Aorta (tissue), 5 donors: Measurements from ENCODE around the gene NPY5R. TPM values are rescaled to one million over a fixed set of nuclear protein-coding genes. Genes with fewer than 3 reads are reported as not detected.

Experiments
- ATAC-seq: fragments of 200-7000 bp; cut with Tn5 transposase; one replicate; pipeline ENCODE4 v1.9.1; 2022; ENCODE audit warnings: moderate library complexity; ENCODE audit not compliant: low FRiP score
- DNase-seq, 2 donors: peaks; one replicate each; pipeline ENCODE4 v3.0.0-alpha.2; 2020
- H3K27ac ChIP-seq, 2 donors: one replicate each; pipeline ENCODE4 v1.5.1; 2013; ENCODE audit warnings: low read length in 2 of 2, mild to moderate bottlenecking in 2 of 2, moderate library complexity in 2 of 2, control low read depth in 1 of 2, inconsistent platforms in 1 of 2, low read depth in 1 of 2
- H3K27me3 ChIP-seq, 2 donors: one replicate each; pipeline ENCODE4 v1.6.1; 2013; ENCODE audit warnings: control low read depth in 1 of 2, low read length in 1 of 2, mild to moderate bottlenecking in 1 of 2, moderate library complexity in 1 of 2; ENCODE audit not compliant: insufficient read depth in 2 of 2, control insufficient read depth in 1 of 2
- H3K36me3 ChIP-seq, 2 donors: one replicate each; pipeline ENCODE4 v1.6.1; 2013; ENCODE audit warnings: control low read depth in 1 of 2, low read length in 1 of 2, mild to moderate bottlenecking in 1 of 2; ENCODE audit not compliant: insufficient read depth in 2 of 2, control insufficient read depth in 1 of 2
- H3K4me1 ChIP-seq, 2 donors: one replicate each; pipeline ENCODE4 v1.6.1; 2013; ENCODE audit warnings: low read length in 2 of 2, control low read depth in 1 of 2, mild to moderate bottlenecking in 1 of 2, moderate library complexity in 1 of 2; ENCODE audit not compliant: insufficient read depth in 2 of 2, control insufficient read depth in 1 of 2
- H3K4me3 ChIP-seq, 2 donors: one replicate each; pipeline ENCODE4 v1.5.1; 2013; ENCODE audit warnings: low read length in 2 of 2, control low read depth in 1 of 2, mild to moderate bottlenecking in 1 of 2
- H3K9me3 ChIP-seq: one replicate; pipeline ENCODE4 v1.6.1; 2013; ENCODE audit warnings: mild to moderate bottlenecking, low read length; ENCODE audit not compliant: control insufficient read depth
- WGBS, 2 donors: extraction: QIAGEN DNeasy Blood & Tissue Kit; methylation state at CpG; one replicate each; pipeline ENCODE4 v1.1.7; 2013; 5-methylcytosine and 5-hydroxymethylcytosine counted together
- intact Hi-C, 2 donors: fragments of 100-400 bp; cut with DNase I; formaldehyde crosslinking; loops; one replicate each; pipeline versions ENCODE4 v1.14.2 to v1.15.0; 2022
- polyA plus RNA-seq, 2 donors: library from polyadenylated mRNA; stranded (reverse); fragments of 200-250 nt; gene quantifications; one replicate each; pipeline ENCODE4 v1.2.3, GENCODE V29; 2013
- total RNA-seq, 2 donors: library from RNA; stranded (reverse); fragmentation: NEBNext Ultra II Directional; extraction: Animal tissue kit (Norgen Biotek cat#: 25700); gene quantifications; one replicate each; pipeline ENCODE4 v1.2.1, GENCODE V29; 2021
- donor health status: healthy with polysubstance abuse.
- donor health status: Bipolar disorder and iron deficiency.
- donor health status: DM: no; HTN: no; CAD: no.
- donor health status: DM: no; HTN: no; CAD: no.
- donor health status: DM: yes; HTN: yes; CAD: no.

Gene NPY5R
- total and polyA plus RNA-seq, 4 donors, result 2.0 to 15.5 (median 3.1) TPM

DNA sequence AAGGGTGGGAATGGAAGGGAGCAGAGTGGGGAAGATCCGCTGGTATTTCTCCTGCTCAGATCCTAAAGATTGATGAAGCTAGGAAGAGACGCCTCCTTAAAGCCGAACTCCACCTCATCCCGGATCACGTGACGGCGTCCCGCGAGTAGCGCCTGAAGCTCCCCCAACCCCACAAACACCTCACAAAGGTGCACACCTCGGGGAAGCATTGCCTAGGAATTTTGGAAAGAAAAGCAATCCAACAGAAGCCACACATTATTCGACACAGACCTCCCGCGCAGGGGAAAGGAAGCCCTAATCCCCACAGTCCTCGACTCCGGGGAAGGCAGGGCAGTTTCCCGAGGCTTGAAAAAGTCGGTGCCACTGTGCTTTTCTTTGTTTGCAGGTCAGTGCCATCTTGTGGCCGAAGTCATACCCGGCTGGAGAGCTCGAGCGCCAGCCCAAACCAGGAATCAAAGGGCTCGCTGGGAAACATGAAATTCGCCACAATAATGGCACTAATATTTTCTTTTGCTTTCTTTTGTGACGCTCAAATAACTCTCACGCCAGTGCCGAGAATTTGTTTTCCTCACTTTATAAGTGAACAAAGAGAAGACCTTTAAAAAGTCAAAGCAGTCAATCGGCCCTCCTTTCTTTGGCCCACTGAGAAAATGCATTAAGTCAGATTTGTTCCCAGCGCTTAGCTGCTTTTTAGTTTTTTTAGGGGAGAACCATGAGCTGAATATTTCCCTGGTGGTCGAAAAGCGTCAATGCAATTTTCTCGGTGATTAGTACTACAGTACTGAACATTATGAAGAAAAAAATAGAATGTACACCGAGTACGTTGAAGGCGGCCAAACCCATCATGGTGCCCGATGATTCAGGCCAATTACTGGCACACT lies 10.9 kb upstream of the NPY5R start, which contains the start of gene NPY1R:
Gene NPY1R (minus strand): TSS at position 71 of the 881 bp plus-strand sequence. CDS start 6,042 bp downstream, outside the sequence.
- Histone ChIP-seq H3K9me3 (no peaks in the 10 kb centered on the region), H3K4me3 (peak within 1 kb of the TSS; percentile 21 to 97), H3K36me3 (no peaks in the 10 kb centered on the region), H3K4me1 (peaks cover 0 to 2% of the 10 kb centered on the region in 2 donors), H3K27me3 (no peaks in the 10 kb centered on the region), H3K27ac (peak within 1 kb of the TSS; percentile 52 to 80)
- peak; percentile 80 to 89 for DNase-seq
- peak; percentile 94 for ATAC-seq
- intact Hi-C loops, result loop anchor here (5.0 to 10.0 kb wide), 7 partner anchors 162 to 835 kb away; partner anchors contain the start of genes NAF1 (in 1 of the 2) and TMA16 (in 1 of the 2)
- 1% methylated on average over 36 of the region's 36 CpGs for WGBS, 2 donors

DNA sequence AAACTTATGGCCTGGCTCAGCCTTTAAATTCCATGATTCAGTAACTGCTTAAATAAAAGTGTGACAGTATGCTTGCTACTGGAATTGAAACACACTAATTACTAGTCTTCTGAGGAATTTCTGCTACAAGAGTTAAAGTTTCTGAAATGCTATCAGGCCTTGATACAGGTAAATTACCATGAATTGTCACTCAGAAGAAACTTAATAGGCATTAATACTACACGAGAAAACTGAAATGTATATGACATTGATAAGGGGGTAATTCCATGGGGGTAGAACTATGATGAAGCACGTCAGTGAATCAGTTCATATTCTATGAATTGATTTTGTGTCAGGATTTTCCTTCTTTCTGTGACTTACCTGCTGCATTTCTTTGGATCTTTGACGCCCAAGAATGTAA lies 8.3 kb upstream of the NPY5R start:
- intact Hi-C loops, result loop anchor here (10.0 kb wide), 3 partner anchors 159 to 691 kb away; partner anchors contain the start of genes NAF1 (in 1 of the 2) and TMA16 (in 1 of the 2)
- Histone ChIP-seq H3K4me3 (no peak overlapping the region), H3K4me1 (no peaks in the 10 kb centered on the region), H3K9me3 (no peaks in the 10 kb centered on the region), H3K36me3 (no peaks in the 10 kb centered on the region), H3K27me3 (no peaks in the 10 kb centered on the region), H3K27ac (no peak overlapping the region)
- 94 to 98% methylated on average over 3 of the region's 3 CpGs for WGBS, 2 donors
- no peak for DNase-seq
- no peak for ATAC-seq

DNA sequence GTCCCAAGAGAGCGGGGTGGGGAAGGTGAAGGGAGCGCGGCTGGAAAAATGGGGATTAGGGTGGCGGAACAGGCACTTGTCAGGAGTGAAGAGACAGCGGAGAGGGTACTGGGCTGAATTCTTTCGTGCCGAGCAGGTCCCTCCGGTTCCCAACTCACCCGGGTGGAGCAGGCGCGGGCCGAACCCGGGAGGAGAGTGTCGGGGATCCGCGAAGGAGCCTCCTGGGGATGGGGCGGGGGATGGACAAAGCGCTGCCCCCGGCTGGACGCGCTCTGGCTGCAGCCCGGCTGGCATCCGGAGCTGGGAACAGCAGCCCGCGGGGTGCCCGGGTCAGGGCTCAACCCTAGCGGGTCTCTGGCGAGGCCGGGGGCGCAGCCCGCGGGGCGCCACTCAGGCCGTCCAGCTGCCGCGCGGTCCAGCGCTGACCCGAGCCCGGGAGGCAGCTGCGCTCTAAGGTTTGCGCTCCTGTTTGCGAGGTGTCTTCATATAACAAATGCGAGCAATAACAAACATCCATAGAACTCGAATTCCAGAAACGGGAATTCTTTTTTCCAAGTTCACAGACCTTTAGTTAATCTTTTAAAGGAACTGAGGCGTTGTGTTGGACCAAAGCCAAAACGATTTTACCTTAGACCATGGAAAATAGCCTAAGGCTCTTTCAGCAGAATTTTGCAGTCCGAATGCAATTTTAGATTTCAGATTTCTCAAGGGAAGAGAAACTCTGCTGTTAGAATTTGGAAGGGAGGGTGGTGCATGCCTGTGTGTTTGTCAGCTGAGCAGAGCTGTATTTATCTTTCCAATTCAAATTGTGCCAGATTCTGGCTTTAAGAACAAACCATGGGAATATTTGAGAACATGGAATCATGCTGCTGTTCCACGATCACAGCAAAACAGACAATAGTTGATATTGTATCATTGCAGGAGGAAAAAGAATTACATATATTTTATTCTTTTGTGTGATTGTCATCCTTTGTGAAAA lies 744 bp downstream of the NPY5R start:
- intact Hi-C loops, result loop anchor here in 1 of 2 donors (10.0 kb wide), 1 partner anchor 200 kb away; no protein-coding TSS in a partner anchor
- Histone ChIP-seq H3K36me3 (no peaks in the 10 kb centered on the region), H3K4me3 (peak overlapping the region; percentile 77 to 85), H3K4me1 (no peaks in the 10 kb centered on the region), H3K27ac (peak overlapping the region; percentile 49 to 52), H3K9me3 (no peaks in the 10 kb centered on the region), H3K27me3 (no peaks in the 10 kb centered on the region)
- WGBS, 2 donors, result 0 to 1% methylated on average over 50 of the region's 50 CpGs
- ATAC-seq (peak; percentile 83), DNase-seq (peak; percentile 55 to 82)

DNA sequence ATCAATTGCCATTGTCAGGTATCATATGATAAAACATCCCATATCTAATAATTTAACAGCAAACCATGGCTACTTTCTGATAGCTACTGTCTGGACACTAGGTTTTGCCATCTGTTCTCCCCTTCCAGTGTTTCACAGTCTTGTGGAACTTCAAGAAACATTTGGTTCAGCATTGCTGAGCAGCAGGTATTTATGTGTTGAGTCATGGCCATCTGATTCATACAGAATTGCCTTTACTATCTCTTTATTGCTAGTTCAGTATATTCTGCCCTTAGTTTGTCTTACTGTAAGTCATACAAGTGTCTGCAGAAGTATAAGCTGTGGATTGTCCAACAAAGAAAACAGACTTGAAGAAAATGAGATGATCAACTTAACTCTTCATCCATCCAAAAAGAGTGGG lies 7.0 kb downstream of the NPY5R start:
- intact Hi-C loops, result no loop called here
- Histone ChIP-seq H3K9me3 (no peaks in the 10 kb centered on the region), H3K4me1 (no peaks in the 10 kb centered on the region), H3K36me3 (no peaks in the 10 kb centered on the region), H3K4me3 (no peak overlapping the region), H3K27me3 (no peaks in the 10 kb centered on the region), H3K27ac (no peak overlapping the region)
- DNase-seq (no peak), ATAC-seq (no peak)

DNA sequence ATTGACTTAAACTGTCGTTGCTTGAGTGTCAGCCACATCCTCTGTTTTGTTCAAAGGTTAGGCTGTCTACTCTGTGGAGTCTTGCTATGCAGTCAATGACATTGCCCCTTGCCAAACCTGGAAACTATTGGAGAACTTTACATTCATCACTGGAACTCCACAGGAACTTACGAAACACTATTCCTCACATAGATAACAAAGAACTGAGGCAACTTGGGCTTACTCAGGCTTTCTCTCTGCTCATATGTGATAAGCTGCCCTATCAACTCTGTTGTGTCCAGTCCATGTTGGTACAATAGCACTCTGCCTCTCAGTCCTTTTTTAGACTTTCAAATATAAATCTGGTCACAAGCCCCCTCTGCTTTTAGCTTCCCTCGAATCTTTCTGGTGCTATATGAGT lies 9.4 kb downstream of the NPY5R start:
- peaks cover 0 to 1% of the 10 kb centered on the region in 2 donors for H3K27me3 ChIP-seq
- no peak overlapping the region for H3K27ac ChIP-seq
- no peaks in the 10 kb centered on the region for H3K4me1 ChIP-seq
- DNase-seq (no peak), ATAC-seq (no peak)
- H3K9me3 ChIP-seq, result no peaks in the 10 kb centered on the region
- no peaks in the 10 kb centered on the region for H3K36me3 ChIP-seq
- intact Hi-C loops, result no loop called here
- 79 to 81% methylated on average over 3 of the region's 3 CpGs for WGBS, 2 donors
- no peak overlapping the region for H3K4me3 ChIP-seq

DNA sequence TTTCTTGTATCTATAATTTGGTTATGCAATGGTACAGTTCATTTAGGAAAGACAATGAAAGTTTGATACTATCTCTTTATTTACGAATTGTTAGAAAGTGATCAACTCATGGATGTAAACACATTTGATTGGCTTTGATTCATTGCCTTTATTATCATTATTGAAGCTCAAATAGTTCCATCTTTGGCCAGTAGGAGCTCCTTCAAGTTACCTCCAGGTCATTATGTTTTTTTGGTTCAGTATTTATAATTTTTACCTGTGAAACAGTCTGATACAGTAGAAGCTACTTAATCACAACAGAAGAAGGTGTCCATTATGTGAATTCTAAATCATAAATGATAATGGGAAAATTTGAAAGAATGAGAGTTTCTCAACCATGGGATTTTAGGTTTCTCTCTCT lies 12.4 kb downstream of the NPY5R start:
- Histone ChIP-seq H3K4me3 (no peak overlapping the region), H3K36me3 (no peaks in the 10 kb centered on the region), H3K27me3 (peaks cover 0 to 1% of the 10 kb centered on the region in 2 donors), H3K9me3 (no peaks in the 10 kb centered on the region), H3K27ac (no peak overlapping the region), H3K4me1 (no peaks in the 10 kb centered on the region)
- ATAC-seq (no peak), DNase-seq (no peak)
- intact Hi-C loops, result no loop called here
- WGBS, 2 donors, result 90 to 92% methylated on average over 1 of the region's 1 CpG

DNA sequence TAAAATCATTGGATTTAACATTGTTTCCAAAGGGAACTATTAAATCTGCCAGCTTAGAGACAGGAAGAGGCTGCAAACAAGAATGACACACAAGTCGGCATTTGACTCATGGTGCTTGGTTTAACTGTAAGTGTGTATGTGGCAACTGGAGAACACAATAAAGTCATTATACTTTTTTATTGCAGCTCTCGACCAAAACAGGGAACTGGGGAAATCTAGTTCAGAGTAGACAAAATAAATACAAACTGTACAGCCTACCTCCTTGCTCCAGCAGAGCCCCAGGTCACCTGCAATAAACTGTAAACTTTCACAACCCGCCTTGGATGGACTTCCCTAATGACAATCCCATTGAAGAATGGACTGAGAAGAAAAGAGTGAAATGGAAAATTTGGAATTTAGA lies 24.0 kb downstream of the NPY5R start:
- H3K9me3 ChIP-seq, result no peaks in the 10 kb centered on the region
- peaks cover 0 to 1% of the 10 kb centered on the region in 2 donors for H3K27me3 ChIP-seq
- WGBS, 2 donors, result 70% methylated on average over 3 of the region's 3 CpGs
- intact Hi-C loops, result no loop called here
- no peak for ATAC-seq
- H3K36me3 ChIP-seq, result no peaks in the 10 kb centered on the region
- no peaks in the 10 kb centered on the region for H3K4me1 ChIP-seq
- no peak overlapping the region for H3K27ac ChIP-seq
- DNase-seq, result no peak
- H3K4me3 ChIP-seq, result no peak overlapping the region

DNA sequence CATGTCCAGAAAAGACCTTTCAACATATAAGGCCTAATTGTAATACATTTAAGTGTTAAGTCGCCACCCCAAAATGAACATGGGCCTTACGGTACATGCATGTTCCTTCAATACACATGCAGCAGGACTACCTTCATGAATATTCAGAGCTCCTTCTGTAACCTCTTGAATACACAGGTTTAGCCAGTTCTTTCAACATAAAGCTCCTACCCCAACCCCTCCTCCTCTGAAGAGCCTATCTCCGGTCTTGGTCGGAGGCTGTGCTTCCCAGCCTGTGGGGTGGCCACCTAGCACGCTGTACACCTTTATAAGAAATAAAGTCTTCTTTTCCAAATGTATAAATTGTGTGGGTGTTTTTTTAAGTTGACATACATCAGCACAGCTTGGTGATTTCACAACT lies 28.3 kb downstream of the NPY5R start:
- 88 to 90% methylated on average over 5 of the region's 5 CpGs for WGBS, 2 donors
- Histone ChIP-seq H3K4me3 (no peak overlapping the region), H3K4me1 (no peaks in the 10 kb centered on the region), H3K27me3 (no peaks in the 10 kb centered on the region), H3K9me3 (no peaks in the 10 kb centered on the region), H3K27ac (no peak overlapping the region), H3K36me3 (no peaks in the 10 kb centered on the region)
- ATAC-seq (no peak), DNase-seq (no peak)
- intact Hi-C loops, result no loop called here
